GM18861 (cell line): Measurements from ENCODE around the gene ZFYVE26.
"Not testable (repeated sequence)": the region's sequence is repeated elsewhere in the genome, so short reads cannot be mapped to it uniquely, and the experiment has no call there.

Experiments
- ATAC-seq: cut with Tn5 transposase; IDR thresholded peaks from one replicate; pipeline ENCODE4 v1.9.1; 2021; ENCODE audit not compliant: unreplicated experiment

Gene ZFYVE26

DNA sequence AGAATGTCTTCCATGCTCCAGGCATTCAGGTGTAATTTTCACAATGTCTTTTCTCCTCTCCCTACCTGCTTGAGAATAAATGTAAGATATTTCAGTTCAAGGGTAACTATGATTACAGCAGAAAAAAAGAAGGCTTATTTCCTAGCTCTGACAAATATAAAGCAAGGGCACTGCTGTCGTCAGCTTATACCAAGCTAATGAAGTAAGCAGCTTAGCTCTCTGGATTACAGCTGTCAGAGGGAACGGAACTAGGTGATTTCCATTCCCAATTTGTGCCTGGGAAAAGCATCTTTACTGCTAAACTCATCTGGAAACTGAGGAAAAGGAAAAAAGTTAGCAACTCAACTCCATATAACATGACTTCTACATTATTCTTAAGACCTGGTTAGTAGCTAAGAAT is 56.5 kb downstream of the ZFYVE26 start:
- no peak for ATAC-seq

- no peak for ATAC-seq
Measured at GRCh38 chr14:67757175-67757574, 59.2 kb downstream of the ZFYVE26 start.

DNA sequence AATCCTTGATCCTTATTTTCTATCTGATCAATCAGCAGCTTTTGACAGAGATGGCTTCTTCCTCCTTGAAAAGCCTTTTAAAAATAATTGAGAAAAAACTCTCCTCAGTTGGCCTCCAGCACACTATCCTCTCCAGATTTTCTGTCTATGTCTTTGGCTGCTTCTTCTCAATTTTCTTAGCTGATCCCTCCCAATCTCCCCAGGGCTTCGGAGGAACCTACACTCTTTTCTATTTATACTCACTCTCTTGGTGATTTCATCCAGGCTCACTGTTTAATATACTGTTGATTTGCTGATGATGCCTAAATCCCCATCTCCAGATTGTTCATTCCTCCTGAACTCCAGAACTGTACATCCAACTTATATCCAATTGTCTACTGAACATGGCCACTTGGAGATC is 59.9 kb downstream of the ZFYVE26 start:
- ATAC-seq: no peak

DNA sequence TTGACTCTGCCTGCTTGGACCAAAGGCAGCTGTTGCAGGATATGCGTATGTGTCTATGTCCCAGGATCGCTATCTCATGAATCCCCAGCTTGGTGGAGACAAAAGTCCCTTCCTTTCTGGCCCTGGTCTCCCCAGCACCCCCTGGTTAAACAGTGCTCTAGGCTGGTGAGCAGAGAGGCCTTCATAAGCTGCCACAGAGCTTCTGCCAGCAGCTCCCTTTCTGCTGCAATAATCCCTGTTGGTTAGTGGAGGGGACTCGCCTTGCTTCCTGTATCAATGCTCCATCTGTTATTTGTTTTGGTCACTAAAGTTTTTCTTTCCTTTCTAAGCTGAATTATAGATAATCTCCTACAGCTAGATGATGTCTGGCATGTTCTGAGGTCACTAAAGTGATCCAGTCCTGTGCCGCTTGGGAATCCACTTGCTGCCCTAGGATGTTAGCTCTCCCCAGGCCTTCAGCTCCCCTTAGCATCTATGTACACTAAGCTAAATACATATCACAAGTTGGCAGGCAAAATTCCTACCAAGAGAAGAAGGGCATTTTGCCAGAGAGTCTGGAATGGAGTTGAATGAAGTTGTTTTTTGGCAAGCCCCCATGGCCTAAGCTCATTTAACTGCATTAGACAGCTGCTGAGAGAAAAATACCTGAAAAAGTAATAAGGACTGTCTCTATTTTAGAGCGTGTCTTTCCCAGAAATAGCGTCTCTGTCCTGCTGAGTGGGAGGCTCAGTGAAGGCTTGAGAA is 66.9 kb downstream of the ZFYVE26 start:
- no peak for ATAC-seq

DNA sequence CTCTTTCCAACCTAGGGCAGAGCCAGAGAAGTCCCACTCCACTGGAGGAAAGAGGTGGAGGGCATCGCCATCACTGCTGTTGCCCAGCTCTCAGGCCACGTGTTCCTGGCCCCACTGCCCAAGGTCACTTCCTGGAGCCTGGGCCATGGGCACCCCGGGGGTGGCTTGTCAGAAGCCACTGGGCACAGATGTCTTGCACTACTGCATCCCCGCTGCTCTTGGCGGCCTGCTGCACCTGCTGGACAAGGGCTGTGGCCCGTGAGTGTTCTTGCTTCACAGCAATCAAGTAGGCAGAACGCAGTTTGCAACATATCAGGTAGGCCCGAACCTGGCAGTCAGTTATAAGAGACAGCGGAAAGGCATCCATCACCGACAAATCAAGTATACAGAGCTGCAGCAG is 68.1 kb downstream of the ZFYVE26 start:
- no peak for ATAC-seq

DNA sequence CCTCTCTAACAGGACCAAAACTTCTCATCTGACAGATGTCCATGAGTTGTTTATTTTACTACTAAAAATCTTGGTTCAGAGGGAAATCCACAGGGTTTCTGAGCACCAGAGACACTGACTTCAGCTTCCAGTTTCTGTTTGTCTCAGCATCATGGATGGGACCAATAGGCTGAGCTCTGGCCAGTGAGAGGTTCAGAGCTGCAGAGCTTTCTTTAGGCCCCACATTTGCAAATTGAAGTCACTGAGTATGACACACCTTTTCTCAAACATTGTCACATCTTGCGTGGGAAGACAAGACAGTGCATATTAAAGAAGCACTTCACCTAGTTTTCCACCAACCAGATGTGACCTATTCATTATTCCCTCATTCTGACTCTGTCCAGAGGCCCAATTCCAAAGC is 69.5 kb downstream of the ZFYVE26 start:
- ATAC-seq: no peak

- no peak for ATAC-seq
Measured at GRCh38 chr14:67744046-67744445, 72.3 kb downstream of the ZFYVE26 start.

DNA sequence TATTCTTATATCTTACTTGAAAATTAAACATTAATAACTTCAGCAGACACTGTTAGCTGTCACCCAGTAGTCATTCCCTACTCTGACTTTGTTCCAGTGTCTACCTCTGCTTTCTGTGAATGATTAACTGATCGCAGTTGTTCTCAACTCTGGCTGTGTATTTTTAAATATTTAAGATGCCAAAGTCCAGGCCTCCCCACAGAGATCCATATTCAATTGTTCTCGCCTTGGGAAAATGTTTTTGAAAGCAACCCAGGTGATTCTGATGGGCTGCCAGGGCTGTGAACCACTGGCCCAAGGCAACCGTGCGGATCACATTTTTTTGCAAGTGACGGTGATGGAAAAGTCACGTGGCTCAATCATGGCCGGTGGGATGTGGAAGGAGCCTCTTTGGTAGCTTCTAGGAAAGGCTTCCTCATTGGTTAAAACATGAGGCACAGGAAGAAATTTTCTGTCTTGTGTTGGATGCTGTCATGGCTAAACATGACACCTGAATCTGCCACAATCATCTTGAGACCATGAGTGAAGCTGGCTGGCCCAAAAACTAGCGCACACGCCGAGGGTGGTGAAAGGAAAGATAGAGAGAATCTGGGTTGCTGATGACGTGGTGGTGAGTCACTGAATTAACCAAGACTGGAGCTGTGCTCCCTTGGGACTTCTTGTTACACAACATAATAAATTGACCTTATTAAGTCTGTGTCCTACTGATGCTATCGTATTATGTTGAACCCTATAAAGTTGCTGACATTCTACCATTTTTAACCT is 77.5 kb downstream of the ZFYVE26 start:
- no peak for ATAC-seq

DNA sequence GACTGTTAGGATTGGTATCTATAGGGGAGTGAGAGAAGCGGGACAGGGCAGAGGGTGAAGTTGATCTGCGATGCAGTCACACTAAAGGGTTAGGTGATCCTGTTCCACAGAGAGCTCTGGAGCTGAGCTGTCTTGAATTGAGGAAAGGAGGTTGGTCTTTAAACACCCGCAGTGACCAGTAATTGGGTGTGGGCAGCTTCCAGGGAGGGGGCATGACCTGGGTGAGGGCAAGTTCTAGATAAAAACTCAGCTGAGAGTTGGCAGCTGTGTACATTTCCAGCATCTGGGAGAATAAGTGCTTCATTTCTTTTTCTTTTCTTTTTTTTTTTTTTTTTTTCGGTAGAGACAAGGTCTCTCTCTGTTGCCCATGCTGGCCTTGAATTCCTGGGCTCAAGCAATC is 79.6 kb downstream of the ZFYVE26 start:
- no peak for ATAC-seq

DNA sequence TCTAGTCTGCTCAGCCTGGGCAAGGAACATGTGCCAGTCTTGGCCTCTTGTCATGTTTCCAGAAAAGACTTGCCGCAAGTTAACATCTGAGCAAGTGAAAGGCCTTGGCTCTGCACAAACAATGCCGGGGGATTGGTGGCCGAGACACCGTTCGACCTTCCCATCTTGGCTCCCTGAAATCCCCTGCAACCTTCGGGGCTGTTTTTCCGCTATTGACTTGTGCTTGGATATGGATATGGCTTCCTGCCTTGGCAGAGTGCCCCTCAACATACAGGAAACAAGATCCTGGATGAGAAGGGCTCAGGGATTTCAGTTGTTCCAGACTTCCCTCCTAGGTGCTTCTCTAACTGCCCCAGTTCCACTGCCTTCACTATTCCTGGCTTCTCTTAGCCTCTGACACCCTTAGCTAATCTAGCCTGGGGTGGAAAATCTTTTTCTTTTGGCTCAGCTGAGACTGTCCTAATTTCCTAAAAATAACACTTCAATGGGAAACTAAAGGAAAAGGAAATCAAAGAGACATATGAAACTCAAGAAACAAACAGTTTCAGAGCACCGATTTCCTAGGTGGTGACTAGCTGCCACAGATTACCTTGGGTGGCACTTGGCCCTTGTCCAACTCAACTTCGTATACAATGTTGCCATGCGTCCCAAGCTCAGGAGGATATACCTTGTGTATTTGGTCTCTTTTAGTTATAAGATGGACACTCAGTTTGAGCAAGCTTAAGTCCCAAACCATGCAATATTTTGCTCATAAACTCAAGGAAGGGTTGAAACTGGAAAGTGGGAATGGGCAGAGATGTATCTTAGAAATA is 80.8 kb downstream of the ZFYVE26 start:
- no peak for ATAC-seq

- no peak for ATAC-seq
Measured at GRCh38 chr14:67734675-67735074, 81.7 kb downstream of the ZFYVE26 start.

DNA sequence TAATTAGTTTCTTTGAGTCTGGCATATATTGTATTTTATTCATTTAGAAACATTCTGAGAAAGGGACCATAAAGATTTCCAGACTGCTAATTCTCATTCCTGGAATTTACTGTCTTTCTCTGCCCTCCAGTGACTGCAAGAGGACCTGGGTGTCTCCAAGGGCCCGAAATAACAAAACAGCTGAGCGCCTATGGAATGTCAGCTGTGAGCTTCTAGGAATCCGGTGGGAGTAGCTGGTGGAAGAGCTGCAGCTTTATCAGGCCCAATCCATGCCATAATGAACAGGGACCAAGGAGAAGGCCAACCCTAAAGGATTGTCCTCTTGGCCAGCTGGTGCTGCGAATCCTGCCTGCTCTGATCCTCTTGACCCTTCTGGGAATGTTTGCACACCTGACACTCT is 82.8 kb downstream of the ZFYVE26 start:
- ATAC-seq: no peak

DNA sequence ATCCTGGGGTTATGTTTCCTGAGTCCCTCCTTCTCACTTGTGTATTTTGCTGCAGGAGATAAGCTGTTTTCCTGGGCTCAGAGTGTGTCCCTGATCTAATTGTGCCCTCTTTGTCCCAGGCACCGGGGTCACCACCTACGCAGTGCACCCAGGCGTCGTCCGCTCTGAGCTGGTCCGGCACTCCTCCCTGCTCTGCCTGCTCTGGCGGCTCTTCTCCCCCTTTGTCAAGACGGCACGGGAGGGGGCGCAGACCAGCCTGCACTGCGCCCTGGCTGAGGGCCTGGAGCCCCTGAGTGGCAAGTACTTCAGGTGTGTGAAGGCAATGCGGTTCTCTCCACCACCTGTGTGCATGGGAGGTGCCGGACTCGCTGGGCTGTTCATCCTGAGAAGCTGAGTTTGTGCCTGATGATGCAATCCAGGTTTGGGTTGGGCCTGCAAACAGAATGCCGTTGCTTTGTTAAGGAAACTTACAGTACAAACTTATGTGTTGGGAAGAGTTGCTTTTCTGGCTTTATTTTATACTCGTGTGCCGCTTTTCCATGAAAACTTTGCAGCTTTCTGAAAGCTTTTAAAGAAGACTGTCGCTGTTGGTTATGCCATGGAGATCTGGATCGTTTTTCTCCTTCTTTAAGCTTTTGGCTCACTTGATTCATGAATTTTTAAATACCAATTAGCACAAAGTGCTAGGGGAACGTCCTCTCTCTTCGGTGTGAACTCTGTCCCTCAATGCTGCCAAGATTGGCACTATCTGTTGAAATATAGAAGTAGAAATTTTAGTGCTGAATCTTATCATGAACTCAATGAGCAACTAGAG is 87.1 kb downstream of the ZFYVE26 start:
- no peak for ATAC-seq

GRCh38 chr14:67728258-67728657 is 88.1 kb downstream of the ZFYVE26 start:
- no peak for ATAC-seq

DNA sequence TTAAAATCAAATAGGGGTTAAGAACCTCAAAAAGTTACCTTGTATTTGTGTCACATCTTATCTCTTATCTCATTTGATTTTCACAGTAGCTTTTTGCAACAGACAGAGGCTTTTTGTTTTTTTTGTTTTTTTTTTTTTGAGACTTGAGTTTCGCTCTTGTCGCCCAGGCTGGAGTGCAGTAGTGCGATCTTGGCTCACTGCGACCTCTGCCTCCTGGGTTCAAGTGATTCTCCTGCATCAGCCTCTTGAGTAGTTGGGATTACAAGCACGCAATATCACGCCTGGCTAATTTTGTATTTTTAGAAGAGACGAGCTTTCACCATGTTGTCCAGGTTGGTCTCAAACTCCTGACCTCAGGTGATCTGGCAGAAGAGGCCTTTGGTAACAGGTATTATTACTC is 89.0 kb downstream of the ZFYVE26 start:
- no peak for ATAC-seq

- ATAC-seq: no peak
Measured at GRCh38 chr14:67725171-67725570, 91.2 kb downstream of the ZFYVE26 start.

DNA sequence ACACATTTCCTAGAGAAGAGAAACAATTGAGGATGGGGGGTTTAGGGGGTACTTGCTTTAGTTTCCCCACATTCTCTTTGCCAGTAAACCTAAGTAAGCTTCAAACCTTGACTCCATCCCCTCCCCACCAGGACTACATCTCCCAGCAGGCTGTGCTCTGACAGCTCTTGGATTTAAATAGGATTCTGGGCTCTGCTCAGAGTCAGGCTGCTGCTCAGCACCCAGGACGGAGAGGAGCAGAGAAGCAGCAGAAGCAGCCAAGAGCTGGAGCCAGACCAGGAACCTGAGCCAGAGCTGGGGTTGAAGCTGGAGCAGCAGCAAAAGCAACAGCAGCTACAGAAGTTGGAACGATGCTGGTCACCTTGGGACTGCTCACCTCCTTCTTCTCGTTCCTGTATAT is 94.1 kb downstream of the ZFYVE26 start:
- ATAC-seq: no peak

DNA sequence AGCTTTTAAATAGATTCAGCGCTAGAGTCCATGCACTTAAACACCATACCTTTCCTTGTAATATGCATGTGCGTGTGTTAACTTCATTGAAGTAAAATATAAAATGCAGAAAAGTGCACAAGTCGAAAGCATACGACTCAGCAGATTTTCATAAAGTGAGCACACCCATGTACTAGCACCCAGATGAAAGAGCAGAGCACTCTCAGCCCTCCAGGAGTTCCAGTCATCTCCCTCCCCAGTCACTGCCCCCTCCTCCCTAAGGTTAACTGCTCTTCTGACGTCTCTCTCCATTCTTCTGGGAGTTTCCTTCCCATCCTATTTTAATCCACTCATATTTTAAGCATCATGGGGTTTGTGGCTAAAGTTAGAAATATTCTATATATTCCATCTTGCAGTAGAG is 94.5 kb downstream of the ZFYVE26 start:
- ATAC-seq: no peak

DNA sequence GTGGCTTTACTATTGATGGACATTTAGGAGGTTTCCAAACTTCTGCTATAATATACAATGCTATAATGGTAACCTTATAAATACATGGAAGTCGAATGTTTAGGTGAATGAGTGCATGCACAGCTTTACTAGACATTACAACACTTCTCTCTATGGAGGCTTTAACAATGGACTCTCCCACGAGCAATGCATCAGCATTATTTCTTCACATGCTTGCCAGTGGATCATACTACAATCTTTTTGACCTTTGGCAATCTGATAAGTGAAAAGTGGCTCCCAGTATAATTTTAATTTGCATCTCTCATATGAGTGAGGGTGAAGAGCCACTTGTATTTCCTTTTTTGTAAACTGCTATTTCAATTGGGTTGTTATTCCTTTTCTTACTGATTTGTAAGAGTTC is 96.5 kb downstream of the ZFYVE26 start:
- no peak for ATAC-seq

- not testable (repeated sequence) for ATAC-seq
Measured at GRCh38 chr14:67719385-67719784, 97.0 kb downstream of the ZFYVE26 start.

- ATAC-seq: no peak
Measured at GRCh38 chr14:67718265-67718664, 98.1 kb downstream of the ZFYVE26 start.
